Keratinocyte (primary cell): ENCODE results near the gene DGKH. TPM values are rescaled to one million over a fixed set of nuclear protein-coding genes. Genes with fewer than 3 reads are reported as not detected.

ENCODE experiments used
- DNase-seq: peaks from one replicate; pipeline ENCODE4 v3.0.0-alpha.2; 2011; ENCODE audit warnings: low read depth, missing footprints, low spot score
- FAIRE-seq: peaks from 2 replicates; lab custom pipeline; 2011; peaks lifted over from hg19 to GRCh38; lab: Jason Lieb, UNC
- H2AFZ ChIP-seq: 2 replicates; pipeline ENCODE4 v1.6.0; 2012; ENCODE audit warnings: low read length, control low read depth, inconsistent platforms; ENCODE audit not compliant: control insufficient read depth
- H3K27ac ChIP-seq: 2 replicates; pipeline ENCODE4 v1.5.1; 2011; ENCODE audit warnings: low read length; ENCODE audit not compliant: control insufficient read depth, insufficient read depth
- H3K27me3 ChIP-seq: 3 replicates; pipeline ENCODE4 v1.6.0; 2011; ENCODE audit warnings: low read length; ENCODE audit not compliant: control insufficient read depth, insufficient read depth; ENCODE audit errors: extremely low read depth
- H3K36me3 ChIP-seq, 2 experiments: 2 replicates in 1 of 2; 3 replicates in 1 of 2; pipeline ENCODE4 v1.5.1; 2011; ENCODE audit warnings: low read length in 2 of 2, mild to moderate bottlenecking in 1 of 2; ENCODE audit not compliant: control insufficient read depth in 2 of 2, insufficient read depth in 2 of 2; ENCODE audit errors: extremely low read depth in 1 of 2
- H3K4me1 ChIP-seq: 3 replicates; pipeline ENCODE4 v1.5.1; 2011; ENCODE audit warnings: low read length; ENCODE audit not compliant: control insufficient read depth, insufficient read depth; ENCODE audit errors: extremely low read depth
- H3K4me2 ChIP-seq: 3 replicates; pipeline ENCODE4 v1.6.0; 2011; ENCODE audit warnings: low read depth, low read length; ENCODE audit not compliant: control insufficient read depth, insufficient read depth; ENCODE audit errors: extremely low read depth
- H3K4me3 ChIP-seq, 3 experiments: fragments of 200-600 bp in 1 of 3; sonication (generic) in 1 of 3; 2 replicates in 2 of 3; 3 replicates in 1 of 3; pipeline ENCODE4 v1.5.1; 2011 to 2016; ENCODE audit warnings: low read length in 3 of 3, mild to moderate bottlenecking in 3 of 3, control low read depth in 2 of 3, inconsistent platforms in 1 of 3, low read depth in 1 of 3, mixed read lengths in 1 of 3, mixed run types in 1 of 3, moderate library complexity in 1 of 3; ENCODE audit not compliant: control insufficient read depth in 2 of 3, insufficient read depth in 2 of 3; ENCODE audit errors: extremely low read depth in 1 of 3
- H3K79me2 ChIP-seq: 2 replicates; pipeline ENCODE4 v1.6.0; 2012; ENCODE audit warnings: low read length; ENCODE audit not compliant: control insufficient read depth, insufficient read depth
- H3K9ac ChIP-seq: 3 replicates; pipeline ENCODE4 v1.6.0; 2011; ENCODE audit warnings: low read length; ENCODE audit not compliant: control insufficient read depth, insufficient read depth; ENCODE audit errors: extremely low read depth
- H3K9me1 ChIP-seq: 3 replicates; pipeline ENCODE4 v1.6.0; 2011; ENCODE audit warnings: low read length; ENCODE audit not compliant: control insufficient read depth, insufficient read depth; ENCODE audit errors: extremely low read depth
- H3K9me3 ChIP-seq: 2 replicates; pipeline ENCODE4 v1.5.1; 2012; ENCODE audit warnings: low read depth, low read length; ENCODE audit not compliant: control insufficient read depth
- H4K20me1 ChIP-seq: 3 replicates; pipeline ENCODE4 v1.6.0; 2011; ENCODE audit warnings: low read length; ENCODE audit not compliant: control insufficient read depth, insufficient read depth; ENCODE audit errors: extremely low read depth
- CTCF ChIP-seq, 3 experiments: IDR thresholded peaks in 1 of 3; conservative IDR thresholded peaks in 1 of 3; optimal IDR thresholded peaks in 1 of 3; 2 replicates in 2 of 3; 3 replicates in 1 of 3; pipeline versions ENCODE3 to v1.5.1; 2011; ENCODE audit warnings: low read length in 3 of 3, mild to moderate bottlenecking in 3 of 3, moderate library complexity in 2 of 3, control low read depth in 1 of 3, inconsistent platforms in 1 of 3; ENCODE audit not compliant: insufficient read depth in 2 of 3; ENCODE audit errors: extremely low read depth in 1 of 3
- EZH2 ChIP-seq: IDR thresholded peaks from one replicate; pipeline ENCODE4 v1.6.1; 2012; ENCODE audit warnings: inconsistent platforms, mild to moderate bottlenecking, low read length, moderate library complexity
- dilution Hi-C: fragments of 300-500 bp; cut with MboI; formaldehyde crosslinking; loops from one replicate; pipeline ENCODE4 v1.7.0; 2020; ENCODE audit warnings: low sequenced_read_pairs; ENCODE audit not compliant: extremely low pct_ligation_motif_present
- polyA plus RNA-seq, 5 experiments: library from polyadenylated mRNA; depleted of rRNA in 3 of 5; stranded (reverse) in 3 of 5; stranded (forward) in 1 of 5; unstranded in 1 of 5; fragments of >200 nt; gene quantifications; 1 replicate in 1 of 5; 2 replicates in 3 of 5; 3 replicates in 1 of 5; pipeline versions ENCODE4 v1.2.1 to v1.2.3, GENCODE V29; 2011 to 2012; ENCODE audit warnings: missing spikeins in 2 of 5, low read depth in 1 of 5, low replicate concordance in 1 of 5

The DGKH gene
- polyA plus RNA-seq, 1 donor (not counting 4 experiments of a cell fraction or from before 2014, with no cell fraction given), result 12.8 TPM

- Histone ChIP-seq H3K9me3 (no peaks in the 10 kb centered on the region), H3K27ac (no peak overlapping the region), H3K9ac (no peak overlapping the region), H3K36me3 (peaks cover 11 to 18% of the 10 kb centered on the region in 2 experiments), H3K4me2 (no peak overlapping the region), H3K27me3 (no peaks in the 10 kb centered on the region), H3K4me1 (no peaks in the 10 kb centered on the region), H3K79me2 (no peaks in the 10 kb centered on the region), H3K9me1 (no peaks in the 10 kb centered on the region), H2AFZ (no peak overlapping the region), H3K4me3 (no peak overlapping the region), H4K20me1 (no peaks in the 10 kb centered on the region)
- dilution Hi-C loops, result no loop called here
- no peak for TF ChIP-seq EZH2
- TF ChIP-seq CTCF (optimal IDR thresholded peaks at IDR 0.05 in 1 of 3, IDR thresholded peaks at IDR 0.05 in 1 of 3, conservative IDR thresholded peaks at IDR 0.05 in 1 of 3; ENCODE audit: extremely low read depth in 1 of 3, insufficient read depth in 2 of 3, low read length in 3 of 3), result no peak
- DNase-seq (no peak), FAIRE-seq (no peak)
Measured at GRCh38 chr13:42228527-42228926, 180.1 kb downstream of the DGKH start.

- dilution Hi-C loops, result no loop called here
- Histone ChIP-seq H3K27ac (no peak overlapping the region), H3K27me3 (no peaks in the 10 kb centered on the region), H3K4me3 (no peak overlapping the region), H4K20me1 (no peaks in the 10 kb centered on the region), H3K36me3 (peaks cover 9 to 15% of the 10 kb centered on the region in 2 experiments), H3K4me2 (no peak overlapping the region), H2AFZ (no peak overlapping the region), H3K9ac (no peak overlapping the region), H3K4me1 (no peaks in the 10 kb centered on the region), H3K9me1 (no peaks in the 10 kb centered on the region), H3K79me2 (no peaks in the 10 kb centered on the region), H3K9me3 (no peaks in the 10 kb centered on the region)
- FAIRE-seq, result no peak
- no peak for TF ChIP-seq EZH2
- no peak for TF ChIP-seq CTCF (optimal IDR thresholded peaks at IDR 0.05 in 1 of 3, IDR thresholded peaks at IDR 0.05 in 1 of 3, conservative IDR thresholded peaks at IDR 0.05 in 1 of 3; ENCODE audit: extremely low read depth in 1 of 3, insufficient read depth in 2 of 3, low read length in 3 of 3)
- DNase-seq, result no peak
Measured at GRCh38 chr13:42229287-42229686, 180.8 kb downstream of the DGKH start.
